ENCODE data around the gene DBNDD2.

DBNDD2 gene

GRCh38 chr20:45407783-45408645, at the start of gene DBNDD2:
Gene DBNDD2 (plus strand): TSS chr20:45408289. CDS start chr20:45408468, 179 bp downstream.
- DNase-seq, result no peak

GRCh38 chr20:45359069-45359405, 49.1 kb upstream of the DBNDD2 start:
- no peak for DNase-seq

GRCh38 chr20:45359406-45360148, 48.5 kb upstream of the DBNDD2 start:
- no peak for DNase-seq

- DNase-seq, result no peak
Measured at GRCh38 chr20:45361793-45362192, 46.3 kb upstream of the DBNDD2 start.

- DNase-seq, result peak; percentile 99
Measured at GRCh38 chr20:45362804-45363610, 45.1 kb upstream of the DBNDD2 start, which contains the start of gene SYS1. Gene SYS1 (plus strand): TSS chr20:45363156. CDS start chr20:45363532, 376 bp downstream.

- no peak for DNase-seq
Measured at GRCh38 chr20:45363611-45364492, 44.2 kb upstream of the DBNDD2 start.

GRCh38 chr20:45365444-45365970, 42.6 kb upstream of the DBNDD2 start:
- no peak for DNase-seq

GRCh38 chr20:45366192-45366591, 41.9 kb upstream of the DBNDD2 start:
- DNase-seq, result no peak

GRCh38 chr20:45366631-45367030, 41.5 kb upstream of the DBNDD2 start:
- no peak for DNase-seq

- no peak for DNase-seq
Measured at GRCh38 chr20:45367126-45367525, 41.0 kb upstream of the DBNDD2 start.

GRCh38 chr20:45368221-45368980, 39.7 kb upstream of the DBNDD2 start:
- peak; percentile 79 for DNase-seq

GRCh38 chr20:45370571-45371160, 37.4 kb upstream of the DBNDD2 start:
- DNase-seq, result no peak

GRCh38 chr20:45372241-45372640, 35.8 kb upstream of the DBNDD2 start:
- no peak for DNase-seq

- no peak for DNase-seq
Measured at GRCh38 chr20:45372646-45373352, 35.3 kb upstream of the DBNDD2 start.

GRCh38 chr20:45373353-45374100, 34.6 kb upstream of the DBNDD2 start:
- peak; percentile 92 for DNase-seq

- no peak for DNase-seq
Measured at GRCh38 chr20:45374101-45374467, 34.0 kb upstream of the DBNDD2 start.

- no peak for DNase-seq
Measured at GRCh38 chr20:45374966-45375365, 33.1 kb upstream of the DBNDD2 start.

GRCh38 chr20:45377269-45377668, 30.8 kb upstream of the DBNDD2 start:
- no peak for DNase-seq

GRCh38 chr20:45378191-45378590, 29.9 kb upstream of the DBNDD2 start, which contains the start of gene TP53TG5:
Gene TP53TG5 (minus strand): TSS chr20:45378325. CDS start chr20:45378236, 89 bp downstream.
- no peak for DNase-seq
